CD14-positive monocyte (primary cell): ENCODE results near the gene G2E3. TPM values are rescaled to one million over a fixed set of nuclear protein-coding genes. Genes with fewer than 3 reads are reported as not detected.
A peak's percentile ranks its signal among the peaks of the same experiment; 100 is the strongest.

Experiments used
- DNase-seq, 3 donors: peaks; one replicate each; pipeline ENCODE4 v3.0.0-alpha.2; 2011 to 2022
- H2AFZ ChIP-seq: 2 replicates; pipeline ENCODE4 v1.6.0; 2012; ENCODE audit warnings: mild to moderate bottlenecking, low read depth, low read length, inconsistent platforms; ENCODE audit not compliant: insufficient read depth, poor library complexity, severe bottlenecking
- H3K27ac ChIP-seq, 2 donors: 1 replicate in 1 of 2; 2 replicates in 1 of 2; pipeline ENCODE4 v1.5.1; 2012 to 2013; ENCODE audit warnings: low read length in 2 of 2, control low read depth in 1 of 2, inconsistent platforms in 1 of 2, low read depth in 1 of 2, mild to moderate bottlenecking in 1 of 2
- H3K27me3 ChIP-seq, 2 donors: one replicate each; pipeline versions ENCODE4 v1.6.0 to v1.6.1; 2011 to 2013; ENCODE audit warnings: low read length in 2 of 2; ENCODE audit not compliant: control insufficient read depth in 2 of 2, insufficient read depth in 2 of 2
- H3K36me3 ChIP-seq, 2 donors: replicated peaks in 1 of 2; 1 replicate in 1 of 2; 2 replicates in 1 of 2; pipeline versions ENCODE4 v1.5.1 to v1.6.1; 2012 to 2013; ENCODE audit warnings: low read length in 2 of 2, control low read depth in 1 of 2, inconsistent platforms in 1 of 2, mild to moderate bottlenecking in 1 of 2; ENCODE audit not compliant: insufficient read depth in 2 of 2, control insufficient read depth in 1 of 2
- H3K4me1 ChIP-seq, 2 donors: 1 replicate in 1 of 2; 2 replicates in 1 of 2; pipeline versions ENCODE4 v1.5.1 to v1.6.1; 2012 to 2013; ENCODE audit warnings: low read length in 2 of 2, control low read depth in 1 of 2, inconsistent platforms in 1 of 2, mild to moderate bottlenecking in 1 of 2, moderate library complexity in 1 of 2; ENCODE audit not compliant: insufficient read depth in 2 of 2, control insufficient read depth in 1 of 2
- H3K4me2 ChIP-seq: replicated peaks from 2 replicates; pipeline ENCODE3; 2012; ENCODE audit warnings: low read length, moderate library complexity, mild to moderate bottlenecking; ENCODE audit not compliant: poor library complexity, severe bottlenecking; ENCODE audit errors: extremely low read depth
- H3K4me3 ChIP-seq, 3 experiments: fragments of 200-600 bp in 1 of 3; sonication (generic) in 1 of 3; replicated peaks in 1 of 3; 1 replicate in 2 of 3; 2 replicates in 1 of 3; pipeline ENCODE4 v1.5.1; 2011 to 2013; ENCODE audit warnings: low read length in 3 of 3, mild to moderate bottlenecking in 3 of 3, control low read depth in 2 of 3, low read depth in 2 of 3, inconsistent platforms in 1 of 3, moderate library complexity in 1 of 3
- H3K79me2 ChIP-seq: 2 replicates; pipeline ENCODE4 v1.6.0; 2012; ENCODE audit warnings: mild to moderate bottlenecking, control low read depth, inconsistent platforms, low read length, moderate library complexity; ENCODE audit not compliant: insufficient read depth
- H3K9ac ChIP-seq: 2 replicates; pipeline ENCODE4 v1.6.0; 2017; ENCODE audit warnings: low read length, mild to moderate bottlenecking; ENCODE audit not compliant: insufficient read depth, poor library complexity, severe bottlenecking
- H3K9me3 ChIP-seq, 2 donors: replicated peaks in 1 of 2; 1 replicate in 1 of 2; 2 replicates in 1 of 2; pipeline versions ENCODE4 v1.5.1 to v1.6.1; 2012 to 2013; ENCODE audit warnings: low read length in 2 of 2, control low read depth in 1 of 2; ENCODE audit not compliant: control insufficient read depth in 1 of 2, insufficient read depth in 1 of 2
- H4K20me1 ChIP-seq: 2 replicates; pipeline ENCODE4 v1.6.0; 2012; ENCODE audit warnings: mild to moderate bottlenecking, low read length, control low read depth, moderate library complexity; ENCODE audit not compliant: insufficient read depth
- H3K27ac Mint-ChIP-seq, 7 donors: one replicate each; pipeline ENCODE4 v1.8.0; 2020; ENCODE audit warnings: mild to moderate bottlenecking in 7 of 7, mixed read lengths in 7 of 7, moderate library complexity in 6 of 7, inconsistent platforms in 2 of 7
- H3K27me3 Mint-ChIP-seq, 3 donors: one replicate each; pipeline ENCODE4 v1.8.0; 2021 to 2022; ENCODE audit warnings: low read depth in 3 of 3, mild to moderate bottlenecking in 3 of 3, mixed read lengths in 3 of 3, moderate library complexity in 3 of 3, inconsistent platforms in 1 of 3
- H3K36me3 Mint-ChIP-seq, 2 donors: one replicate each; pipeline ENCODE4 v1.8.0; 2020; ENCODE audit warnings: mixed read lengths in 2 of 2, inconsistent platforms in 1 of 2, mild to moderate bottlenecking in 1 of 2
- H3K4me1 Mint-ChIP-seq: one replicate; pipeline ENCODE4 v1.8.0; 2020; ENCODE audit warnings: mild to moderate bottlenecking, mixed read lengths
- H3K4me3 Mint-ChIP-seq, 2 donors: one replicate each; pipeline ENCODE4 v1.8.0; 2020; ENCODE audit warnings: mild to moderate bottlenecking in 2 of 2, mixed read lengths in 2 of 2, moderate library complexity in 1 of 2
- H3K9me3 Mint-ChIP-seq, 7 donors: one replicate each; pipeline ENCODE4 v1.8.0; 2020 to 2022; ENCODE audit warnings: mixed read lengths in 7 of 7, mild to moderate bottlenecking in 6 of 7, moderate library complexity in 6 of 7, inconsistent platforms in 2 of 7
- CTCF ChIP-seq: fragments of 200-600 bp; IDR thresholded peaks from one replicate; pipeline ENCODE4 v1.8.0; 2022; ENCODE audit warnings: antibody characterized with exemption, mild to moderate bottlenecking
- WGBS: methylation state at CpG from one replicate; pipeline ENCODE4 v1.1.5; 2013; ENCODE audit warnings: missing lambda C conversion rate; ENCODE audit not compliant: insufficient coverage; 5-methylcytosine and 5-hydroxymethylcytosine counted together
- intact Hi-C, 2 donors: fragments of 100-400 bp; cut with micrococcal nuclease; formaldehyde crosslinking; loops; one replicate each; pipeline versions ENCODE4 v1.15.0 to v1.15.1; 2023
- polyA plus RNA-seq, 3 donors: library from polyadenylated mRNA; depleted of rRNA in 1 of 3; unstranded in 2 of 3; stranded (reverse) in 1 of 3; fragments of 300-500 nt in 2 of 3; fragments of >200 nt in 1 of 3; fragmentation: Illumina TruSeq in 2 of 3; gene quantifications; 1 replicate in 2 of 3; 2 replicates in 1 of 3; pipeline ENCODE4 v1.2.3, GENCODE V29; 2012 to 2021

G2E3 gene
- polyA plus RNA-seq, 3 donors: 5.6 to 12.1 (median 5.6) TPM

GRCh38 chr14:30582376-30582775, 23.4 kb downstream of the G2E3 start:
- intact Hi-C loops: no loop called here
- Mint-ChIP-seq H3K9me3 (peaks cover 0 to 6% (median 2%) of the 10 kb centered on the region in 7 donors), H3K4me3 (no peak overlapping the region), H3K27me3 (no peaks in the 10 kb centered on the region), H3K4me1 (peaks cover 3% of the 10 kb centered on the region), H3K27ac (peak overlapping the region in 2 of 7 donors; percentile 35 to 58), H3K36me3 (peaks cover 32 to 48% of the 10 kb centered on the region in 2 donors)
- DNase-seq: no peak
- H3K9me3 ChIP-seq: no peaks in the 10 kb centered on the region
- H3K36me3 ChIP-seq: peaks cover 4 to 37% of the 10 kb centered on the region in 2 donors
- H3K27me3 ChIP-seq: no peaks in the 10 kb centered on the region
- H3K9ac ChIP-seq: no peak overlapping the region
- H3K4me3 ChIP-seq: no peak overlapping the region
- no peak overlapping the region for H2AFZ ChIP-seq
- TF ChIP-seq CTCF: no peak
- WGBS: no CpG with 5 or more reads among the region's 1 CpG
- H3K4me2 ChIP-seq: no peak overlapping the region
- no peak overlapping the region for H3K27ac ChIP-seq
- peaks cover 3 to 4% of the 10 kb centered on the region in 2 donors for H3K4me1 ChIP-seq
- peaks cover 96% of the 10 kb centered on the region for H3K79me2 ChIP-seq
- H4K20me1 ChIP-seq: peaks cover 17% of the 10 kb centered on the region

GRCh38 chr14:30584058-30584630, 25.2 kb downstream of the G2E3 start:
- peaks cover 84% of the 10 kb centered on the region for H3K79me2 ChIP-seq
- H3K27me3 ChIP-seq: no peaks in the 10 kb centered on the region

More at GRCh38 chr14:30584058-30584630, 25.2 kb downstream of the G2E3 start:
- Histone ChIP-seq H3K9ac (no peak overlapping the region), H3K4me2 (no peak overlapping the region), H3K9me3 (no peaks in the 10 kb centered on the region), H3K27ac (no peak overlapping the region), H2AFZ (no peak overlapping the region), H4K20me1 (peaks cover 17% of the 10 kb centered on the region), H3K4me1 (no peaks in the 10 kb centered on the region), H3K4me3 (no peak overlapping the region), H3K36me3 (peaks cover 9 to 51% of the 10 kb centered on the region in 2 donors)
- H3K36me3 Mint-ChIP-seq: peaks cover 45 to 62% of the 10 kb centered on the region in 2 donors
- H3K4me1 Mint-ChIP-seq: no peaks in the 10 kb centered on the region
- TF ChIP-seq CTCF: no peak
- H3K27me3 Mint-ChIP-seq: no peaks in the 10 kb centered on the region
- H3K4me3 Mint-ChIP-seq: no peak overlapping the region
- H3K27ac Mint-ChIP-seq: peak overlapping the region in 1 of 7 donors; percentile 61
- DNase-seq: no peak
- intact Hi-C loops: no loop called here
- peaks cover 0 to 5% (median 2%) of the 10 kb centered on the region in 7 donors for H3K9me3 Mint-ChIP-seq
